Measurements from ENCODE around the gene CBR4. TPM values are rescaled to one million over a fixed set of nuclear protein-coding genes. Genes with fewer than 3 reads are reported as not detected.
"Not testable (repeated sequence)": the region's sequence is repeated elsewhere in the genome, so short reads cannot be mapped to it uniquely, and the experiment has no call there.

The CBR4 gene
- polyA plus RNA-seq, 1 donor (not counting 4 experiments of a cell fraction or from before 2014, with no cell fraction given), result 9.1 TPM

DNA sequence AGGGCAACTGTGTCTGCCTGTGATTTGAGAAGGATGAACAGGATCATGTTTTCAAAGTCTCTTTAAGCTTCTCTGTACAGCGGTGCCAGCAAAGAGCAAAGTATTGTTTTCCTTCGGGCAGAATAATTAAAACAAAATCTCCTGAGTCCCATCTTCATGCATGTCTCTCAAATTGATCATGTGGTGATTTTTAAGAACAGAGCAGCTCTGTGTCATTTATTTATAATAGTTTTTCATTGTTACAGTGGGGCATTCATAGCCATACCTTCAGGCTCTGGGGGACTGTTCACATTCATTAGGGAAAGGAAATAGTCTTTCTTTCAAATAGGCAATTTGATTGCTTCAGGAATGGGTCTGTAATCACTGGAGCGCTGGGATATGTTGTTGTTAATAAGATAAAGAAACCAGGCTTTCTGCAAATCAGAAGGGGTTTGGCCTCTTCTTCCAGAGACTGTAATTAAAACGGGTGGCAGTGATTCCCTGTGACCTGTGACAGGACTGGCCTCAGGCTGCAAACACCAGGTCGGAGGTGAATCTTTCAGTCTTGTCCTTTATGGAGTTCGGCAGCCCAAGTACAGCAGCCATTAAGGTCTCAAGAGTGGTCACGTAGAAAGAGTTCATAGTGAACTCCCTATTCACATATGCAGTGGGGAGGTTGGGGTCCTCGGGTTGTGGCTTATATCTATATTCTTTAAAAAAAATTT is 29.3 kb upstream of the CBR4 start:
- H3K4me2 ChIP-seq (ENCODE audit: control insufficient read depth, extremely low read depth, insufficient read depth, low read depth, low read length), result no peak overlapping the region
- H4K20me1 ChIP-seq (ENCODE audit: control insufficient read depth, extremely low read depth, insufficient read depth, low read length), result no peaks in the 10 kb centered on the region
- no peak overlapping the region for H3K9ac ChIP-seq (ENCODE audit: control insufficient read depth, extremely low read depth, insufficient read depth, low read length)
- DNase-seq (ENCODE audit: low read depth, low spot score) (no peak), FAIRE-seq (no peak)
- no peaks in the 10 kb centered on the region for H3K9me1 ChIP-seq (ENCODE audit: control insufficient read depth, extremely low read depth, insufficient read depth, low read length)
- no peaks in the 10 kb centered on the region for H3K27me3 ChIP-seq (ENCODE audit: control insufficient read depth, extremely low read depth, insufficient read depth, low read length)
- no peak overlapping the region for H3K4me3 ChIP-seq (ENCODE audit: control insufficient read depth in 2 of 3, extremely low read depth in 1 of 3, insufficient read depth in 2 of 3, low read depth in 1 of 3, low read length in 3 of 3)
- dilution Hi-C loops (cut with MboI; ENCODE audit: extremely low pct_ligation_motif_present, low sequenced_read_pairs), result no loop called here
- no peaks in the 10 kb centered on the region for H3K79me2 ChIP-seq (ENCODE audit: control insufficient read depth, insufficient read depth, low read length)
- H2AFZ ChIP-seq (ENCODE audit: control insufficient read depth, low read length), result peak overlapping the region; percentile 13
- H3K27ac ChIP-seq (ENCODE audit: control insufficient read depth, insufficient read depth, low read length), result no peak overlapping the region
- no peaks in the 10 kb centered on the region for H3K9me3 ChIP-seq (ENCODE audit: control insufficient read depth, low read depth, low read length)
- TF ChIP-seq, protein P1, sequence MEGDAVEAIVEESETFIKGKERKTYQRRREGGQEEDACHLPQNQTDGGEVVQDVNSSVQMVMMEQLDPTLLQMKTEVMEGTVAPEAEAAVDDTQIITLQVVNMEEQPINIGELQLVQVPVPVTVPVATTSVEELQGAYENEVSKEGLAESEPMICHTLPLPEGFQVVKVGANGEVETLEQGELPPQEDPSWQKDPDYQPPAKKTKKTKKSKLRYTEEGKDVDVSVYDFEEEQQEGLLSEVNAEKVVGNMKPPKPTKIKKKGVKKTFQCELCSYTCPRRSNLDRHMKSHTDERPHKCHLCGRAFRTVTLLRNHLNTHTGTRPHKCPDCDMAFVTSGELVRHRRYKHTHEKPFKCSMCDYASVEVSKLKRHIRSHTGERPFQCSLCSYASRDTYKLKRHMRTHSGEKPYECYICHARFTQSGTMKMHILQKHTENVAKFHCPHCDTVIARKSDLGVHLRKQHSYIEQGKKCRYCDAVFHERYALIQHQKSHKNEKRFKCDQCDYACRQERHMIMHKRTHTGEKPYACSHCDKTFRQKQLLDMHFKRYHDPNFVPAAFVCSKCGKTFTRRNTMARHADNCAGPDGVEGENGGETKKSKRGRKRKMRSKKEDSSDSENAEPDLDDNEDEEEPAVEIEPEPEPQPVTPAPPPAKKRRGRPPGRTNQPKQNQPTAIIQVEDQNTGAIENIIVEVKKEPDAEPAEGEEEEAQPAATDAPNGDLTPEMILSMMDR (optimal IDR thresholded peaks at IDR 0.05 in 1 of 3, IDR thresholded peaks at IDR 0.05 in 1 of 3, conservative IDR thresholded peaks at IDR 0.05 in 1 of 3; ENCODE audit: extremely low read depth in 1 of 3, insufficient read depth in 2 of 3, low read length in 3 of 3), result no peak
- TF ChIP-seq EZH2 (IDR thresholded peaks at IDR 0.05; ENCODE audit: low read length), result no peak
- no peaks in the 10 kb centered on the region for H3K4me1 ChIP-seq (ENCODE audit: control insufficient read depth, extremely low read depth, insufficient read depth, low read length)
- no peaks in the 10 kb centered on the region for H3K36me3 ChIP-seq (ENCODE audit: control insufficient read depth in 2 of 2, extremely low read depth in 1 of 2, insufficient read depth in 2 of 2, low read length in 2 of 2)

DNA sequence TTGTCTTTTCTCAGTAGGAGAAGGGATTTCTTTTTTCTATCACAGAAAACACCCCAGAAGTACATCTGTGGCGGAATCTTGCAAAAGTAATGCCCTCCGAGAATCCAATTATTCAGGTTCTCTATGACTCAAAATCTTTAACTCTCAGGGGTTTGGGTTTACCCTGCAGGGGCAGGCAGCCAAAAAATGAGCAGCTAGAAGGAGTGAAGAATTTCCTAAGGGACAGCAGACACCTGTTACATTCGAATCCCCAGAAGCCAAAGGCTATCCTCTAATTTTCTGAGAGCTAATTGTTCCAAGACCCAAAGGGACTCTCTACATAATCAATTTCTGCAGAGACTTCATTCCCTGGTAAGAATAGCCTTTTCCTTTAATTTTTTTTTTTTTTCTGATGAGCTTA is 27.5 kb upstream of the CBR4 start:
- FAIRE-seq (no peak), DNase-seq (ENCODE audit: low read depth, low spot score) (no peak)
- H3K79me2 ChIP-seq (ENCODE audit: control insufficient read depth, insufficient read depth, low read length), result no peaks in the 10 kb centered on the region
- H3K27ac ChIP-seq (ENCODE audit: control insufficient read depth, insufficient read depth, low read length), result no peak overlapping the region
- H3K27me3 ChIP-seq (ENCODE audit: control insufficient read depth, extremely low read depth, insufficient read depth, low read length), result no peaks in the 10 kb centered on the region
- no peak overlapping the region for H3K4me3 ChIP-seq (ENCODE audit: control insufficient read depth in 2 of 3, extremely low read depth in 1 of 3, insufficient read depth in 2 of 3, low read depth in 1 of 3, low read length in 3 of 3)
- H3K4me1 ChIP-seq (ENCODE audit: control insufficient read depth, extremely low read depth, insufficient read depth, low read length), result peaks cover 13% of the 10 kb centered on the region
- H2AFZ ChIP-seq (ENCODE audit: control insufficient read depth, low read length), result no peak overlapping the region
- no peaks in the 10 kb centered on the region for H3K36me3 ChIP-seq (ENCODE audit: control insufficient read depth in 2 of 2, extremely low read depth in 1 of 2, insufficient read depth in 2 of 2, low read length in 2 of 2)
- dilution Hi-C loops (cut with MboI; ENCODE audit: extremely low pct_ligation_motif_present, low sequenced_read_pairs), result no loop called here
- H3K4me2 ChIP-seq (ENCODE audit: control insufficient read depth, extremely low read depth, insufficient read depth, low read depth, low read length), result no peak overlapping the region
- H3K9me3 ChIP-seq (ENCODE audit: control insufficient read depth, low read depth, low read length), result no peaks in the 10 kb centered on the region
- H4K20me1 ChIP-seq (ENCODE audit: control insufficient read depth, extremely low read depth, insufficient read depth, low read length), result no peaks in the 10 kb centered on the region
- H3K9ac ChIP-seq (ENCODE audit: control insufficient read depth, extremely low read depth, insufficient read depth, low read length), result no peak overlapping the region
- no peak for TF ChIP-seq EZH2 (IDR thresholded peaks at IDR 0.05; ENCODE audit: low read length)
- TF ChIP-seq, protein P1 (optimal IDR thresholded peaks at IDR 0.05 in 1 of 3, IDR thresholded peaks at IDR 0.05 in 1 of 3, conservative IDR thresholded peaks at IDR 0.05 in 1 of 3; ENCODE audit: extremely low read depth in 1 of 3, insufficient read depth in 2 of 3, low read length in 3 of 3), result no peak
- H3K9me1 ChIP-seq (ENCODE audit: control insufficient read depth, extremely low read depth, insufficient read depth, low read length), result no peaks in the 10 kb centered on the region

DNA sequence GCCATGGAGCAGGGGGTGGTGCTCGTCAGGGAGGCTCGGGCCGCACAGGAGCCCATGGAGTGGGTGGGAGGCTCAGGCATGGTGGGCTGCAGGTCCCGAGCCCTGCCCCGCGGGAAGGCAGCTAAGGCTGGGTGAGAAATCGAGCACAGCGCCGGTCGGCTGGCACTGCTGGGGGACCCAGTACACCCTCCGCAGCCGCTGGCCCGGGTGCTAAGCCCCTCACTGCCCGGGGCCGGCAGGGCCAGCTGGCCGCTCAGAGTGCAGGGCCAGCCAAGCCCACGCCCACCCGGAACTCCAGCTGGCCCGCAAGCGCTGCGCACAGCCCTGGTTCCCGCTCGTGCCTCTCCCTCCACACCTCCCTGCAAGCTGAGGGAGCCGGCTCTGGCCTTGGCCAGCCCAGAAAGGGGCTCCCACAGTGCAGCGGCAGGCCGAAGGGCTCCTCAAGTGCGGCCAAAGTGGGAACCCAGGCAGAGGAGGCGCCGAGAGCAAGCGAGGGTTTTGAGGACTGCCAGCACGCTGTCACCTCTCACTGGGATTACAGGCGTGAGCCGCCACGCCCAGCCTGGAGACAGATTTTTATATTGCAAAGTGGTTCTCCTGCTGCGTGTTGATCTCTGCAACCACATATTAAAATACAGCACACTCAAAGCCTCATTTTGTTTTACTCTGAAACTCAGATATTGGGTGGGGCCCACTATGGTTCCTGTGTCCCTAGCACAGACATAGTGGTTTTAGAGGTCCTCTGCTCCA is 26.0 kb upstream of the CBR4 start:
- H3K9me1 ChIP-seq (ENCODE audit: control insufficient read depth, extremely low read depth, insufficient read depth, low read length); FAIRE-seq; H4K20me1 ChIP-seq (ENCODE audit: control insufficient read depth, extremely low read depth, insufficient read depth, low read length); H2AFZ ChIP-seq (ENCODE audit: control insufficient read depth, low read length); H3K4me2 ChIP-seq (ENCODE audit: control insufficient read depth, extremely low read depth, insufficient read depth, low read depth, low read length); H3K9ac ChIP-seq (ENCODE audit: control insufficient read depth, extremely low read depth, insufficient read depth, low read length); H3K9me3 ChIP-seq (ENCODE audit: control insufficient read depth, low read depth, low read length); H3K27me3 ChIP-seq (ENCODE audit: control insufficient read depth, extremely low read depth, insufficient read depth, low read length); H3K79me2 ChIP-seq (ENCODE audit: control insufficient read depth, insufficient read depth, low read length); DNase-seq (ENCODE audit: low read depth, low spot score); H3K4me3 ChIP-seq (ENCODE audit: control insufficient read depth in 2 of 3, extremely low read depth in 1 of 3, insufficient read depth in 2 of 3, low read depth in 1 of 3, low read length in 3 of 3); H3K27ac ChIP-seq (ENCODE audit: control insufficient read depth, insufficient read depth, low read length); dilution Hi-C loops (cut with MboI; ENCODE audit: extremely low pct_ligation_motif_present, low sequenced_read_pairs); H3K36me3 ChIP-seq (ENCODE audit: control insufficient read depth in 2 of 2, extremely low read depth in 1 of 2, insufficient read depth in 2 of 2, low read length in 2 of 2): not testable (repeated sequence)
- H3K4me1 ChIP-seq (ENCODE audit: control insufficient read depth, extremely low read depth, insufficient read depth, low read length), result peaks cover 13% of the 10 kb centered on the region
